GM12874 (cell line): ENCODE measurements around the gene SPG11.

Experiments
- CTCF ChIP-seq: IDR thresholded peaks from 2 replicates; pipeline ENCODE4 v1.5.1; 2011; ENCODE audit warnings: low read depth, mild to moderate bottlenecking, control low read depth, low read length, moderate library complexity; ENCODE audit not compliant: insufficient read depth

SPG11 gene

GRCh38 chr15:44529864-44530604, 133.4 kb downstream of the SPG11 start:
- TF ChIP-seq CTCF: no peak

GRCh38 chr15:44527241-44527640, 136.2 kb downstream of the SPG11 start:
- TF ChIP-seq CTCF: no peak

GRCh38 chr15:44525018-44525417, 138.4 kb downstream of the SPG11 start:
- no peak for TF ChIP-seq CTCF

- TF ChIP-seq CTCF: no peak
Measured at GRCh38 chr15:44519537-44519936, 143.9 kb downstream of the SPG11 start.

GRCh38 chr15:44516436-44516835, 147.0 kb downstream of the SPG11 start:
- TF ChIP-seq CTCF: no peak
